Calu3 (cell line): Measurements from ENCODE around the gene SPSB1. TPM values are rescaled to one million over a fixed set of nuclear protein-coding genes. Genes with fewer than 3 reads are reported as not detected.

Source experiments
- BruUV-seq: library from RNA; stranded (reverse); fragments of 400-500 nt; replicated peaks from 2 replicates; lab custom pipeline; 2021; lab: Mats Ljungman, UMichigan
- CTCF ChIA-PET: fragments of 300-600 bp; sonication (Branson Sonifier 250); formaldehyde crosslinking; loops from one replicate; lab custom pipeline; 2022; ENCODE audit warnings: antibody characterized with exemption; lab: Charles Lee
- DNase-seq: peaks from one replicate; pipeline ENCODE4 v3.0.0; 2022
- H3K27ac Mint-ChIP-seq: one replicate; pipeline ENCODE4 v1.8.0; 2022; ENCODE audit warnings: mixed read lengths; ENCODE audit not compliant: unreplicated experiment
- H3K27me3 Mint-ChIP-seq: one replicate; pipeline ENCODE4 v1.8.0; 2022; ENCODE audit warnings: mixed read lengths; ENCODE audit not compliant: unreplicated experiment
- H3K36me3 Mint-ChIP-seq: one replicate; pipeline ENCODE4 v1.8.0; 2022; ENCODE audit warnings: mild to moderate bottlenecking, moderate library complexity, mixed read lengths; ENCODE audit not compliant: insufficient read depth, unreplicated experiment
- H3K4me1 Mint-ChIP-seq: one replicate; pipeline ENCODE4 v1.8.0; 2022; ENCODE audit warnings: mild to moderate bottlenecking, low read depth, mixed read lengths; ENCODE audit not compliant: unreplicated experiment
- H3K4me3 Mint-ChIP-seq: one replicate; pipeline ENCODE4 v1.8.0; 2022; ENCODE audit warnings: mild to moderate bottlenecking, low read depth, moderate library complexity, mixed read lengths; ENCODE audit not compliant: unreplicated experiment
- H3K9me3 Mint-ChIP-seq: one replicate; pipeline ENCODE4 v1.8.0; 2022; ENCODE audit warnings: low read depth, mixed read lengths; ENCODE audit not compliant: unreplicated experiment
- intact Hi-C: fragments of 100-400 bp; cut with micrococcal nuclease; formaldehyde crosslinking; loops from one replicate; pipeline ENCODE4 v1.10.0; 2022; ENCODE audit not compliant: unreplicated experiment
- total RNA-seq: library from RNA; stranded (reverse); gene quantifications from 2 replicates; pipeline ENCODE4 v1.2.3, GENCODE V29; 2022
- TF ChIP-seq, protein P1 (sequence below): fragments of 200-600 bp; IDR thresholded peaks from one replicate; pipeline ENCODE4 v1.8.0; 2022; ENCODE audit warnings: antibody characterized with exemption; ENCODE audit not compliant: unreplicated experiment

Gene SPSB1
- total RNA-seq, 1 experiment from 2014 or later, result 4.9 TPM

DNA sequence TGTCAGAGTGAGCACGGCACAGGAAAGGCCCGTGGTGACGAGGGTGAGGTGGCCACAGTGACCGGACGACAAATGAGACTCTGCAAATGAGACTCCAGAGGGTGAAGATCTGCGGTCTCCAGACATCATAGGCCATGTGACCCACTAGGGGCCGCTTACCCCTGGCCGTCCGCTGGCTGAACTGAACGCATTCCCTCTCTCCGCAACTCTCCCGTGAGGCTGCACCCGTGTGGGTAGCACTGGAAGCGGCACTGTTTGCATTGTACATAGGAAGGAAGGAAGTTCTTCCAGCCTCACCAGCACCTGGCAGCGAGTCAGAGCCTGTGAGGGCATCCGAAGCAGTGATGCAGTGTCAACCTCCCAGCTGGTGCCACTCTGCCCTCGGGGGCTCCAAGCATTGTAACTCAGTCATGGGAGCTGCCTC is 23.6 kb upstream of the SPSB1 start:
- TF ChIP-seq, protein P1, sequence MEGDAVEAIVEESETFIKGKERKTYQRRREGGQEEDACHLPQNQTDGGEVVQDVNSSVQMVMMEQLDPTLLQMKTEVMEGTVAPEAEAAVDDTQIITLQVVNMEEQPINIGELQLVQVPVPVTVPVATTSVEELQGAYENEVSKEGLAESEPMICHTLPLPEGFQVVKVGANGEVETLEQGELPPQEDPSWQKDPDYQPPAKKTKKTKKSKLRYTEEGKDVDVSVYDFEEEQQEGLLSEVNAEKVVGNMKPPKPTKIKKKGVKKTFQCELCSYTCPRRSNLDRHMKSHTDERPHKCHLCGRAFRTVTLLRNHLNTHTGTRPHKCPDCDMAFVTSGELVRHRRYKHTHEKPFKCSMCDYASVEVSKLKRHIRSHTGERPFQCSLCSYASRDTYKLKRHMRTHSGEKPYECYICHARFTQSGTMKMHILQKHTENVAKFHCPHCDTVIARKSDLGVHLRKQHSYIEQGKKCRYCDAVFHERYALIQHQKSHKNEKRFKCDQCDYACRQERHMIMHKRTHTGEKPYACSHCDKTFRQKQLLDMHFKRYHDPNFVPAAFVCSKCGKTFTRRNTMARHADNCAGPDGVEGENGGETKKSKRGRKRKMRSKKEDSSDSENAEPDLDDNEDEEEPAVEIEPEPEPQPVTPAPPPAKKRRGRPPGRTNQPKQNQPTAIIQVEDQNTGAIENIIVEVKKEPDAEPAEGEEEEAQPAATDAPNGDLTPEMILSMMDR, result no peak
- CTCF ChIA-PET, result interaction anchor here (0.6 kb wide), 1 partner anchor 140 kb away, joined by 3 read pairs; no protein-coding TSS in a partner anchor
- Mint-ChIP-seq H3K9me3 (no peaks in the 10 kb centered on the region), H3K27me3 (no peaks in the 10 kb centered on the region), H3K4me1 (no peaks in the 10 kb centered on the region), H3K36me3 (no peaks in the 10 kb centered on the region), H3K27ac (no peak overlapping the region), H3K4me3 (no peak overlapping the region)
- intact Hi-C loops, result no loop called here
- DNase-seq, result no peak
- BruUV-seq, result no TSS peak

DNA sequence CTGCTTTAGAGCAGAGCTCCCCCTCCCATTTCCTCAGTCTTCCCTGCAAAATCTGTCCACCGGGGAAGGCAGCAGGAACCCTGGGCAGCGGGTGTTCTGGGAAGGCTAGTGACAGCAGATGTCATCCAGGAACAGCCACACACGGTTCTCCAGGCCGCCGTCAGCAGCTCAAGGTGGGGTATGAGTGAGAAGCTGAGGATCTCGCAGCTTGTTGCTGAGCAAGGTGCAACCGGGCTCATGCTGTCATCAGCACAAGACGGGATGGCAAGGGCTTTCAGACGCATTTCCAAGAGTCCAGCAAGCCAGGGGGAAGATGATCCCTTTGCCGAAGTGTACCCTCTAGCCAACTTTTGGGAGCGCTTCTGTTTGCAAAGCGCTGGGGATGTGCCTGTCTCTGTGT is 23.0 kb upstream of the SPSB1 start:
- CTCF ChIA-PET, result interaction anchor here (0.5 to 0.6 kb wide), 2 partner anchors 37 to 140 kb away, joined by 3 to 4 read pairs; no protein-coding TSS in a partner anchor
- H3K4me3 Mint-ChIP-seq, result no peak overlapping the region
- H3K27me3 Mint-ChIP-seq, result no peaks in the 10 kb centered on the region
- no peaks in the 10 kb centered on the region for H3K9me3 Mint-ChIP-seq
- peaks cover under 1% of the 10 kb centered on the region for H3K4me1 Mint-ChIP-seq
- no peak for DNase-seq
- no peak overlapping the region for H3K27ac Mint-ChIP-seq
- TF ChIP-seq, protein P1, result no peak
- BruUV-seq, result no TSS peak
- intact Hi-C loops, result no loop called here
- no peaks in the 10 kb centered on the region for H3K36me3 Mint-ChIP-seq

DNA sequence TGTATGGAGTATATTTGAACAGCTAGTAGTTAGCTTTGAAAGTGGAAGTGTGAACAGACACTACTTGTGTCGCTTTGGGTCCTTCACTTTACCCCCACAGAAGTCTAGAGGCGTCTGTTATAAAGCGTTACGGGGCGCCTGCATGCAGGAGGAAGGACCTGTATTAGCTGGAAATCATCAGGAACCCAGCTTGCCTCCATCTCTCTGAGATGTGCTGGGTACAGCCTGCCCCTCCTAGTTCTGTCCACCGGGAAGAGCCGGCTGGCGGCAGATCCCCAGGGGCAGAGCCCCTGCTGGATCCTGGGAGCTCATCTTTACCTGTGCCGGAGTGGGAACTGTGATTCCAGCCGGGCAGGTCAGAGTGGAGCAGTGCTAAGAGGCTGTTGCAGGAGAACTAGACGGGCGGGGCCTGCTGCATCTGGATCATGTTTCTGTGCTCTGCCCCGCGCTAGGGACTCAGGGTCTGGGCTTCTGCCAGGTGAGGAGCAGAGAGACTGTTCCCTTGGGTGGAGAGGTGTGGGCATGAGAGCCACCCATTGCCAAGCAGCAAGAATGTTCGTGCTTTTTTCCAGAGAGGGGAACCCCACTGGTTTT is 22.3 kb upstream of the SPSB1 start:
- no peaks in the 10 kb centered on the region for H3K27me3 Mint-ChIP-seq
- BruUV-seq, result no TSS peak
- DNase-seq, result no peak
- no peaks in the 10 kb centered on the region for H3K36me3 Mint-ChIP-seq
- CTCF ChIA-PET, result interaction anchor here (0.5 to 0.6 kb wide), 2 partner anchors 38 to 1065 kb away, joined by 4 to 9 read pairs; no protein-coding TSS in a partner anchor
- H3K9me3 Mint-ChIP-seq, result no peaks in the 10 kb centered on the region
- H3K27ac Mint-ChIP-seq, result no peak overlapping the region
- TF ChIP-seq, protein P1, result no peak
- H3K4me1 Mint-ChIP-seq, result peaks cover 7% of the 10 kb centered on the region
- intact Hi-C loops, result no loop called here
- H3K4me3 Mint-ChIP-seq, result no peak overlapping the region

DNA sequence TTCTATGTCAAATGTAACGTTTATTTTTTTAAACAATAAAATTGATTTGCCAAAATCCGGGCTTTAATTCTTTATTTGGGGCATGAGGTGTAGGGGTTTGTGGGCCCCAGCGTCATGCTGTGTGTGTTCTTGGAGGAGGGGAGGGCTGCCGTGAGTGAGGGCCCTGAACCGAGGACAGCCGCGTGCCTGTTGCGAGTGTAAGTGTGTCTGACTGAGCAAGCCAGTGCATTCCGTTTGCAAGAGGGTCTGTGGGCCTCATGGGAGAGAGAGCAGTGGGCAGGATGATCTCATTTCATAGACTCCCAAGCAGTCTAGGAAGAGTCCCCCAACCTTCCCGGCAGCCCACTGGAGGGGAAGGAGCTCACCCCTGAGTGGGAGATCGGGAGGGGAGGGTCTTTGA is 21.4 kb upstream of the SPSB1 start:
- no peaks in the 10 kb centered on the region for H3K27me3 Mint-ChIP-seq
- H3K36me3 Mint-ChIP-seq, result no peaks in the 10 kb centered on the region
- H3K4me1 Mint-ChIP-seq, result peaks cover 16% of the 10 kb centered on the region
- CTCF ChIA-PET, result no interaction called here
- intact Hi-C loops, result no loop called here
- no peak overlapping the region for H3K4me3 Mint-ChIP-seq
- no peak overlapping the region for H3K27ac Mint-ChIP-seq
- no peak for DNase-seq
- H3K9me3 Mint-ChIP-seq, result no peaks in the 10 kb centered on the region
- TF ChIP-seq, protein P1, result no peak
- no TSS peak for BruUV-seq
